HEK293T (cell line): Measurements from ENCODE around the gene BHLHE40.

Source experiments
- CTCF ChIA-PET: fragments of 350-600 bp; formaldehyde crosslinking; extraction: SDS; loops from one replicate; lab custom pipeline; 2021; ENCODE audit warnings: antibody characterized with exemption, inconsistent platforms; lab: Yijun Ruan, JAX
- POLR2A ChIA-PET: fragments of 350-600 bp; formaldehyde crosslinking; extraction: SDS; loops from one replicate; lab custom pipeline; 2020; ENCODE audit warnings: antibody characterized with exemption, inconsistent platforms; lab: Yijun Ruan, JAX
- DNase-seq: peaks from one replicate; pipeline ENCODE4 v3.0.0; 2012; ENCODE audit warnings: mixed read lengths; ENCODE audit errors: extremely low spot score
- ARNT ChIP-seq: fragments of 450-650 bp; IDR thresholded peaks from 2 replicates; pipeline ENCODE4 v1.6.1; 2017; ENCODE audit warnings: mild to moderate bottlenecking
- BHLHE40 ChIP-seq: fragments of 450-650 bp; IDR thresholded peaks from 2 replicates; pipeline ENCODE4 v1.6.1; 2016; ENCODE audit warnings: mild to moderate bottlenecking, moderate library complexity, borderline replicate concordance
- CTBP1 ChIP-seq: fragments of 450-650 bp; IDR thresholded peaks from 2 replicates; pipeline ENCODE4 v1.6.1; 2016; ENCODE audit warnings: borderline replicate concordance
- ELF4 ChIP-seq: fragments of 450-650 bp; IDR thresholded peaks from 2 replicates; pipeline ENCODE4 v1.6.1; 2017; ENCODE audit warnings: antibody characterized with exemption
- FOXA1 ChIP-seq: fragments of 450-650 bp; IDR thresholded peaks from 2 replicates; pipeline ENCODE4 v1.6.1; 2016; ENCODE audit warnings: mild to moderate bottlenecking
- FOXK2 ChIP-seq: fragments of 450-650 bp; IDR thresholded peaks from 2 replicates; pipeline ENCODE4 v1.6.1; 2016; ENCODE audit warnings: mild to moderate bottlenecking
- FOXM1 ChIP-seq: fragments of 450-650 bp; IDR thresholded peaks from 2 replicates; pipeline ENCODE4 v1.6.1; 2017; ENCODE audit warnings: mild to moderate bottlenecking, borderline replicate concordance
- HDGF ChIP-seq: fragments of 450-650 bp; IDR thresholded peaks from 2 replicates; pipeline ENCODE4 v1.6.1; 2017; ENCODE audit warnings: antibody characterized with exemption, borderline replicate concordance
- L3MBTL2 ChIP-seq: fragments of 450-650 bp; conservative IDR thresholded peaks from 2 replicates; pipeline ENCODE4 v1.6.1; 2016; ENCODE audit warnings: mild to moderate bottlenecking
- LEF1 ChIP-seq: fragments of 450-650 bp; IDR thresholded peaks from 2 replicates; pipeline ENCODE4 v1.6.1; 2017; ENCODE audit warnings: mild to moderate bottlenecking, borderline replicate concordance
- NFRKB ChIP-seq: fragments of 450-650 bp; IDR thresholded peaks from 2 replicates; pipeline ENCODE4 v1.6.1; 2016; ENCODE audit warnings: mild to moderate bottlenecking, moderate library complexity
- PKNOX1 ChIP-seq: fragments of 450-650 bp; IDR thresholded peaks from 2 replicates; pipeline ENCODE4 v1.6.1; 2016
- SP1 ChIP-seq: fragments of 450-650 bp; IDR thresholded peaks from 2 replicates; pipeline ENCODE4 v1.6.1; 2017
- SUZ12 ChIP-seq: fragments of 450-650 bp; IDR thresholded peaks from 2 replicates; pipeline ENCODE4 v1.6.1; 2016; ENCODE audit warnings: mild to moderate bottlenecking
- TARDBP ChIP-seq: fragments of 450-650 bp; IDR thresholded peaks from 2 replicates; pipeline ENCODE4 v1.6.1; 2016
- ZNF384 ChIP-seq: fragments of 450-650 bp; IDR thresholded peaks from 2 replicates; pipeline ENCODE4 v1.6.1; 2016

Gene BHLHE40

DNA sequence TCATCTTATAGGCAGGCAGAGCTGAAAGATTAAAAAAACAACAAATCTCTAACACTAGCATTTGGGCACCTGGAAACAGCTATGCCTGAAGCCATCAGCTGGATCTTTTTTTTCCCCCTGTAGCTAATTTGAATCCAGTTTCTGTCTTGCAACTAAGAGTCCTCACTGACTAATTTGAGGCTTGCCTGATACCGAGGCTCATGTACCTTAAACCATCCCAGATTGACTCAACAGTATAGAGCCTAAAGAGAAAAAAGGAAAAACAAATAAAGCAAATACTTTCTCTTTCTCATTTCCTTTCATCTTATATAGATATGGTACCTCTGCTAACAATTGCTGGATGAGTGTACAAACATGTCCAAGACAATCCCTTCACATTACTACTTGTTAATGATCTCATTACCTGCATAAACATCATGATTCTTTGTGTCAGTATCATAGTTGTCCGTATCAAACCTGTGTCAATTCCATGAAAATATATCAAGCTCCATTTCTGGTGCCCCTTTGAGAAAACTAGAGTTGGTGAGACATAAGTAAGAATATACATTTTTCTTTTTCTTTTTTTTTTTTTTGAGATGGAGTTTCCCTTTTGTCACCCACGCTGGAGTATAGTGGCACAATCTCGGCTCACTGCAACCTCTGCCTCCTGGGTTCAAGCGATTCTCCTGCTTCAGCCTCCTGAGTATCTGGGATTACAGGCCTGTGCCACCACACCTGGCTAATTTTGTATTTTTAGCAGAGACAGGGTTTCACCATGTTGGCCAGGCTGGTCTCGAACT is 43.1 kb downstream of the BHLHE40 start:
- POLR2A ChIA-PET = interaction anchor here (1.0 to 9.7 kb wide), 7 partner anchors 9 to 101 kb away, joined by 3 to 159 read pairs (median 6); partner anchors contain the start of gene BHLHE40
- no peak for TF ChIP-seq L3MBTL2
- no peak for TF ChIP-seq ZNF384
- CTCF ChIA-PET = interaction anchor here (1.7 to 2.5 kb wide), 2 partner anchors 43 to 302 kb away, joined by 4 to 9 read pairs; partner anchors contain the start of gene BHLHE40
- DNase-seq = no peak

DNA sequence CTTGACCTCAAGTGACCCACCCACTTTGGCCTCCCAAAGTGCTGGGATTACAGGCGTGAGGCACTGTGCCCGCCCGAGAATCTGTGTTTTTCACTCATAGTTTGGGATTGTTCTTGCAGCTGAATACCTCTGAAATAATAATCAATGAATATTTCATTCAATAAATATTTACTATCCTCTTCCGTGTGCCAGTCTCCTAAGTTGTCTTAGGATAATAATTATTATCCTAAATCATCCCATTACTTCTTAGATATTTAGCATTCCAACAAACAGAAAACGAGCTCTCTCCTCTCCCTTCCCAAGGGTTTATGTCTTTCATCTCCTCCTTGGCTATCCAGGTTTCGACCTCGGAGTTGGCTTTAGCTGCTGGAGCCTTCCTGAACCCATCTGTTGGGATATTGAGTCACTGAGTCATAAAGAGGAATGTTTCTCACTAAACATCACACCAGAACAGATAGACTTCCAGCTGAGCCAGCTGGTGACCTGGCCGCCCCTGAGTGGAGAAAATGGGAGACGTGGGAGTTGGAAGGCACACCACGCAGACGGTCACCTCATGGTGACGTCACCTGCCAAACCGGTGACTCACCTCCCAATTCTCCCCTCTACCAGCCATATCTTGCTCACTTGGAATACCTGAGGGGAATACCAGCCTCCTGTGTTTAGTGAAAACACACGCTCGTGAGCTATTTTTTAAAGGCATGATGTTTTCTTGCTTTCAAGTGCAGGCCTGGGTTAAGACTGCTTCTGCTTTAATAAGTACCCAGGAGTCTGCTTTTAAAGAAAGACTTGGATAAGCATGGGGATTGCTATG is 43.9 kb downstream of the BHLHE40 start:
- DNase-seq = no peak
- no peak for TF ChIP-seq NFRKB
- no peak for TF ChIP-seq L3MBTL2
- TF ChIP-seq LEF1 = no peak
- no peak for TF ChIP-seq FOXK2
- TF ChIP-seq TARDBP = no peak
- no peak for TF ChIP-seq FOXA1
- no peak for TF ChIP-seq BHLHE40
- no peak for TF ChIP-seq FOXM1
- TF ChIP-seq CTBP1 = no peak
- TF ChIP-seq ZNF384 = no peak
- TF ChIP-seq ELF4 = no peak
- TF ChIP-seq SP1 = no peak
- TF ChIP-seq PKNOX1 = no peak
- TF ChIP-seq ARNT = no peak
- TF ChIP-seq SUZ12 = no peak
- no peak for TF ChIP-seq HDGF
- ChIA-PET CTCF (interaction anchor here (0.6 to 2.5 kb wide), 4 partner anchors 43 to 302 kb away, joined by 3 to 9 read pairs (median 5); partner anchors contain the start of gene BHLHE40), POLR2A (interaction anchor here (0.7 to 9.7 kb wide), 7 partner anchors 10 to 284 kb away, joined by 3 to 159 read pairs (median 6); partner anchors contain the start of gene BHLHE40)

DNA sequence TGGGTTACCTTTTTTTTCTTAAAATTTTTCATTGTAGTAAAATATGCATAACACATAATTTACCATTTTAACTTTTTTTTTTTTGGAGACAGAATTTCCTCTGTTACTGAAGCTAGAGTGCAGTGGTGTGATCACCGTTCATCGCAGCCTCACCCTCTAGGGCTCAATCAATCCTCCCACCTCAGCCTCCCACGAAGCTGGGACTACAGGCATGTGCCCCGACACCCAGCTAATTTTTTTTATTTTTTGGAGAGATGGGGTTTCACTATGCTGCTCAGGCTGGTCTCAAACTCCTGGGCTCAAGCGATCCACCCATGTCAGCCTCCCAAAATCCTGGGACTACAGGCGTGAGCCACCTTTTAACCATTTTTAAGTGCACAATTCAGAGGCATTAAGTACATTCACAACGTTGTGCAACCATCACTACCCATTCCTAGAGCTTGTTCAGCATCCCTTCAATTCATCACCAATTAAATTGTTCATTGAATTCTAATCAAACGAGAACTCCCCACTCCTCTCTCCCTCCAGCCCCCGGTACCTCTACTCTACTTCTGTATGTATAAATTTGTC is 44.6 kb downstream of the BHLHE40 start:
- POLR2A ChIA-PET = interaction anchor here (0.7 to 9.7 kb wide), 5 partner anchors 22 to 284 kb away, joined by 3 to 159 read pairs (median 7); partner anchors contain the start of gene BHLHE40
- DNase-seq = no peak
- CTCF ChIA-PET = interaction anchor here (0.6 to 2.5 kb wide), 3 partner anchors 44 to 159 kb away, joined by 3 to 9 read pairs (median 6); partner anchors contain the start of gene BHLHE40

GRCh38 chr3:5026046-5026362 is 46.8 kb downstream of the BHLHE40 start:
- no peak for TF ChIP-seq TARDBP
- no peak for TF ChIP-seq CTBP1
- TF ChIP-seq SUZ12 = no peak
- TF ChIP-seq L3MBTL2 = no peak
- no peak for TF ChIP-seq ELF4
- TF ChIP-seq NFRKB = no peak
- TF ChIP-seq SP1 = no peak
- TF ChIP-seq LEF1 = no peak
- TF ChIP-seq PKNOX1 = no peak
- TF ChIP-seq BHLHE40 = no peak
- no peak for TF ChIP-seq FOXA1
- no peak for TF ChIP-seq FOXK2
- no peak for TF ChIP-seq HDGF
- TF ChIP-seq ZNF384 = no peak
- TF ChIP-seq ARNT = no peak
- no peak for TF ChIP-seq FOXM1
- DNase-seq = no peak
- CTCF ChIA-PET = interaction anchor here (0.6 to 1.7 kb wide), 4 partner anchors 307 to 351 kb away, joined by 3 to 9 read pairs (median 3); no protein-coding TSS in a partner anchor
- POLR2A ChIA-PET = interaction anchor here (0.7 to 9.7 kb wide), 6 partner anchors 9 to 45 kb away, joined by 3 to 159 read pairs (median 4); partner anchors contain the start of gene BHLHE40

More for the DNA sequence above, 44.6 kb downstream of the BHLHE40 start:
- TF ChIP-seq CTBP1 = no peak
- no peak for TF ChIP-seq FOXM1
- no peak for TF ChIP-seq BHLHE40
- no peak for TF ChIP-seq SP1
- TF ChIP-seq ZNF384 = no peak
- no peak for TF ChIP-seq ELF4

DNA sequence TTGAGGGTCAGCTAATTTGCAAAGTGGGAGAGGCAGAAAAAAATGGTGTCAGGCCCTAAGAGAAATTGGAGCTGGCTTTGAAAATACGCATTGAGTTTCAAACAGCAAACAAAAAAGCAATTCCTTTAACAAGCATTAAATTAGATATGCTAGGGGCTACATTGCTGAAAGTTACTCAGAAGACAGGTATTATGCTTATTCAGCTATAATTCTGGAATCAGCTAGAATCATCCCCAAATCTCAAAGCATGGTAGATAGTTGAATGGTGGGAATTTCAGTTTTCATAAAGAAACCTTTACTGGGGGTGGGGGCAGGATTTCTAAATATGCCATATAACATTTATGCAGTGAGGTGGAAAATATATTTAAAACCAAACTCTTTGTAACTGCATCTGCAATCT is 50.5 kb downstream of the BHLHE40 start:
- TF ChIP-seq CTBP1 (no peak), SP1 (no peak), NFRKB (no peak), SUZ12 (no peak), PKNOX1 (no peak), BHLHE40 (no peak), TARDBP (no peak), HDGF (no peak), ELF4 (no peak)
- ChIA-PET CTCF (no interaction called here), POLR2A (interaction anchor here (9.7 kb wide), 1 partner anchor 48 kb away, joined by 159 read pairs; the partner anchor contains the start of gene BHLHE40)
- no peak for DNase-seq
